GM12873 (cell line): ENCODE results near the gene RALGPS2.

ENCODE experiments used
- CTCF ChIP-seq: IDR thresholded peaks from 2 replicates; pipeline ENCODE4 v1.5.1; 2012; ENCODE audit warnings: low read depth, mild to moderate bottlenecking, moderate library complexity, low read length, control low read depth; ENCODE audit not compliant: insufficient read depth; ENCODE audit errors: missing control alignments

The RALGPS2 gene

GRCh38 chr1:178958491-178958890, 233.4 kb downstream of the RALGPS2 start:
- no peak for TF ChIP-seq CTCF

- TF ChIP-seq CTCF: no peak
Observed at GRCh38 chr1:178959543-178960460, 234.8 kb downstream of the RALGPS2 start.

GRCh38 chr1:178960482-178961240, 235.6 kb downstream of the RALGPS2 start:
- no peak for TF ChIP-seq CTCF

- TF ChIP-seq CTCF: no peak
Observed at GRCh38 chr1:178961331-178961730, 236.3 kb downstream of the RALGPS2 start.

- TF ChIP-seq CTCF: no peak
Observed at GRCh38 chr1:178961868-178962267, 236.8 kb downstream of the RALGPS2 start.

GRCh38 chr1:178962853-178963711, 238.0 kb downstream of the RALGPS2 start:
- TF ChIP-seq CTCF: no peak
